MM.1S (cell line): Measurements from ENCODE around the gene TNPO2.

Source experiments
- CTCF ChIP-seq: fragments of 300-600 bp; sonication (generic); IDR thresholded peaks from 2 replicates; pipeline ENCODE4 v1.5.1; 2016; ENCODE audit warnings: antibody characterized with exemption, low read length, mixed read lengths
- EZH2 ChIP-seq: fragments of 300-600 bp; sonication (generic); optimal IDR thresholded peaks from 2 replicates; pipeline ENCODE3; 2017; ENCODE audit warnings: low read depth, mild to moderate bottlenecking, antibody characterized with exemption, low read length, mixed read lengths

GRCh38 chr19:12689581-12690216 is 34.0 kb downstream of the TNPO2 start:
- TF ChIP-seq EZH2 (no peak), CTCF (no peak)
